K562 (cell line): ENCODE results near the gene KCNK16. TPM values are rescaled to one million over a fixed set of nuclear protein-coding genes. Genes with fewer than 3 reads are reported as not detected.

Experiments used
- MAZ ChIP-seq, 2 experiments: fragments of 450-650 bp in 1 of 2; sonication (generic) in 1 of 2; formaldehyde crosslinking; IDR thresholded peaks in 1 of 2; conservative IDR thresholded peaks in 1 of 2; 2 replicates each; pipeline versions ENCODE4 v1.4.0 to v1.5.0; 2020; ENCODE audit warnings: mild to moderate bottlenecking in 1 of 2, missing genetic modification reagents in 1 of 2
- NR4A1 ChIP-seq, 2 experiments: fragments of 250-450 bp in 1 of 2; fragments of 450-650 bp in 1 of 2; sonication (Bioruptor Pico) in 1 of 2; IDR thresholded peaks; 2 replicates each; pipeline versions ENCODE4 v1.4.0 to v1.6.1; 2016 to 2020; ENCODE audit warnings: mild to moderate bottlenecking in 2 of 2, missing compliant biosample characterization in 1 of 2, missing genetic modification characterization in 1 of 2, moderate library complexity in 1 of 2
- TOE1 ChIP-seq, 2 experiments: fragments of 450-650 bp in 1 of 2; sonication (generic) in 1 of 2; formaldehyde crosslinking in 1 of 2; IDR thresholded peaks; 2 replicates each; pipeline versions ENCODE4 v1.7.1 to v1.8.0; 2016 to 2022; ENCODE audit warnings: borderline replicate concordance in 2 of 2, mild to moderate bottlenecking in 2 of 2, antibody characterized with exemption in 1 of 2, inconsistent platforms in 1 of 2, low read depth in 1 of 2, missing genetic modification reagents in 1 of 2, moderate library complexity in 1 of 2
- ZBTB49 ChIP-seq: sonication (generic); formaldehyde crosslinking; IDR thresholded peaks from 2 replicates; pipeline ENCODE4 v1.8.0; 2022; ENCODE audit warnings: missing genetic modification reagents, mild to moderate bottlenecking, borderline replicate concordance
- polyA plus RNA-seq, 8 experiments: library from polyadenylated mRNA; depleted of rRNA in 4 of 8; stranded (reverse) in 5 of 8; unstranded in 3 of 8; fragments of >200 nt; fragmentation: Nextera tagmentation in 2 of 8; fragmentation: Illumina TruSeq in 1 of 8; extraction: Ambion mirVana in 2 of 8; extraction: Trizol in 1 of 8; gene quantifications; 2 replicates each; pipeline versions ENCODE4 v1.2.1 to v1.2.3, GENCODE V29; 2011 to 2014; ENCODE audit warnings: inconsistent platforms in 1 of 8, missing spikeins in 1 of 8
- total RNA-seq, 7 experiments: library from RNA; depleted of rRNA in 6 of 7; stranded (reverse); fragments of >200 nt in 6 of 7; fragmentation: Illumina TruSeq in 2 of 7; extraction: Trizol in 2 of 7; gene quantifications; 2 replicates each; pipeline versions ENCODE4 v1.2.1 to v1.2.3, GENCODE V29; 2011 to 2021; ENCODE audit warnings: low replicate concordance in 1 of 7
- TF ChIP-seq, protein P1 (sequence below), 2 experiments: fragments of 450-650 bp; formaldehyde crosslinking in 1 of 2; IDR thresholded peaks; 2 replicates each; pipeline versions ENCODE4 v1.4.0 to v1.6.1; 2014 to 2020; ENCODE audit warnings: mild to moderate bottlenecking in 2 of 2, borderline replicate concordance in 1 of 2, low read depth in 1 of 2

KCNK16 gene
- total and polyA plus RNA-seq, 9 of the 15 experiments (the other 6 are each of a cell fraction or from before 2014, with no cell fraction given) = not detected

GRCh38 chr6:39347906-39348585, 25.5 kb upstream of the KCNK16 start (continued):
- TF ChIP-seq, protein P1, sequence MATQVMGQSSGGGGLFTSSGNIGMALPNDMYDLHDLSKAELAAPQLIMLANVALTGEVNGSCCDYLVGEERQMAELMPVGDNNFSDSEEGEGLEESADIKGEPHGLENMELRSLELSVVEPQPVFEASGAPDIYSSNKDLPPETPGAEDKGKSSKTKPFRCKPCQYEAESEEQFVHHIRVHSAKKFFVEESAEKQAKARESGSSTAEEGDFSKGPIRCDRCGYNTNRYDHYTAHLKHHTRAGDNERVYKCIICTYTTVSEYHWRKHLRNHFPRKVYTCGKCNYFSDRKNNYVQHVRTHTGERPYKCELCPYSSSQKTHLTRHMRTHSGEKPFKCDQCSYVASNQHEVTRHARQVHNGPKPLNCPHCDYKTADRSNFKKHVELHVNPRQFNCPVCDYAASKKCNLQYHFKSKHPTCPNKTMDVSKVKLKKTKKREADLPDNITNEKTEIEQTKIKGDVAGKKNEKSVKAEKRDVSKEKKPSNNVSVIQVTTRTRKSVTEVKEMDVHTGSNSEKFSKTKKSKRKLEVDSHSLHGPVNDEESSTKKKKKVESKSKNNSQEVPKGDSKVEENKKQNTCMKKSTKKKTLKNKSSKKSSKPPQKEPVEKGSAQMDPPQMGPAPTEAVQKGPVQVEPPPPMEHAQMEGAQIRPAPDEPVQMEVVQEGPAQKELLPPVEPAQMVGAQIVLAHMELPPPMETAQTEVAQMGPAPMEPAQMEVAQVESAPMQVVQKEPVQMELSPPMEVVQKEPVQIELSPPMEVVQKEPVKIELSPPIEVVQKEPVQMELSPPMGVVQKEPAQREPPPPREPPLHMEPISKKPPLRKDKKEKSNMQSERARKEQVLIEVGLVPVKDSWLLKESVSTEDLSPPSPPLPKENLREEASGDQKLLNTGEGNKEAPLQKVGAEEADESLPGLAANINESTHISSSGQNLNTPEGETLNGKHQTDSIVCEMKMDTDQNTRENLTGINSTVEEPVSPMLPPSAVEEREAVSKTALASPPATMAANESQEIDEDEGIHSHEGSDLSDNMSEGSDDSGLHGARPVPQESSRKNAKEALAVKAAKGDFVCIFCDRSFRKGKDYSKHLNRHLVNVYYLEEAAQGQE (IDR thresholded peaks at IDR 0.05; ENCODE audit: borderline replicate concordance) = peak; percentile 45
- TF ChIP-seq, protein P1 (CRISPR knock-in tag; IDR thresholded peaks at IDR 0.05; ENCODE audit: low read depth) = no peak
- TF ChIP-seq NR4A1 (CRISPR knock-in tag; IDR thresholded peaks at IDR 0.05) (no peak), NR4A1 (tag; IDR thresholded peaks at IDR 0.05) (no peak), ZBTB49 (0 out of 2 replicates have a peak, but pooled peaks have one; percentile 55), MAZ (CRISPR knock-in tag; conservative IDR thresholded peaks at IDR 0.05 in 1 of 2, IDR thresholded peaks at IDR 0.05 in 1 of 2) (0 out of 4 replicates have a peak, but pooled peaks of 1 of the 2 experiments have one; percentile 36), TOE1 (IDR thresholded peaks at IDR 0.05; ENCODE audit: borderline replicate concordance) (no peak), TOE1 (CRISPR knock-in tag; IDR thresholded peaks at IDR 0.05; ENCODE audit: borderline replicate concordance, low read depth) (no peak)
